IMR-90 (cell line): ENCODE data around the gene TIPIN. TPM values are rescaled to one million over a fixed set of nuclear protein-coding genes. Genes with fewer than 3 reads are reported as not detected.

Experiments
- ATAC-seq: fragments of 200-7000 bp; cut with Tn5 transposase; 2 replicates; pipeline ENCODE4 v1.9.1; 2020; ENCODE audit warnings: low read depth, mild to moderate bottlenecking, moderate library complexity
- BruUV-seq: library from RNA; stranded (reverse); fragments of 400-500 nt; replicated peaks from 2 replicates; lab custom pipeline; 2021; lab: Mats Ljungman, UMichigan
- CTCF ChIA-PET: fragments of 300-600 bp; formaldehyde crosslinking; extraction: SDS; loops from one replicate; lab custom pipeline; 2021; ENCODE audit warnings: antibody characterized with exemption; lab: Yijun Ruan, JAX
- POLR2A ChIA-PET: fragments of 300-600 bp; sonication (Branson Sonifier 250); formaldehyde crosslinking; loops from one replicate; lab custom pipeline; 2022; ENCODE audit warnings: antibody characterized with exemption; ENCODE audit not compliant: unreplicated experiment; lab: Charles Lee
- DNase-seq: peaks from one replicate; pipeline ENCODE4 v3.0.0; 2013
- H2AFZ ChIP-seq: replicated peaks from 2 replicates; pipeline ENCODE3; 2013; ENCODE audit warnings: low read length, mild to moderate bottlenecking; ENCODE audit not compliant: poor library complexity
- H2AK5ac ChIP-seq: 2 replicates; pipeline ENCODE4 v1.6.1; 2013; ENCODE audit warnings: low read depth, low read length, inconsistent platforms
- H2AK9ac ChIP-seq: replicated peaks from 2 replicates; pipeline ENCODE3; 2013; ENCODE audit warnings: mild to moderate bottlenecking, low read depth, low read length, moderate library complexity; ENCODE audit not compliant: poor library complexity
- H2BK120ac ChIP-seq: 2 replicates; pipeline ENCODE4 v1.6.1; 2013; ENCODE audit warnings: low read depth, low read length, inconsistent platforms
- H2BK15ac ChIP-seq: 3 replicates; pipeline ENCODE4 v1.6.1; 2013; ENCODE audit warnings: low read depth, low read length, inconsistent platforms
- H2BK20ac ChIP-seq: 2 replicates; pipeline ENCODE4 v1.6.1; 2013; ENCODE audit warnings: low read depth, mild to moderate bottlenecking, inconsistent platforms, low read length, moderate library complexity
- H2BK5ac ChIP-seq: 2 replicates; pipeline ENCODE4 v1.6.1; 2013; ENCODE audit warnings: mild to moderate bottlenecking, low read depth, low read length, inconsistent platforms; ENCODE audit not compliant: poor library complexity, severe bottlenecking
- H3K14ac ChIP-seq: replicated peaks from 2 replicates; pipeline ENCODE4 v1.6.1; 2013; ENCODE audit warnings: low read depth, low read length, inconsistent platforms
- H3K18ac ChIP-seq: 2 replicates; pipeline ENCODE4 v1.6.1; 2013; ENCODE audit warnings: low read depth, low read length, control low read depth
- H3K23ac ChIP-seq: 2 replicates; pipeline ENCODE4 v1.6.1; 2013; ENCODE audit warnings: low read depth, low read length, inconsistent platforms
- H3K27ac ChIP-seq: 2 replicates; pipeline ENCODE4 v1.5.1; 2013; ENCODE audit warnings: mild to moderate bottlenecking, control low read depth, low read length; ENCODE audit not compliant: insufficient read depth
- H3K27me3 ChIP-seq: 2 replicates; pipeline ENCODE4 v1.6.1; 2013; ENCODE audit warnings: low read length; ENCODE audit not compliant: control insufficient read depth, insufficient read depth
- H3K36me3 ChIP-seq: 2 replicates; pipeline ENCODE4 v1.6.1; 2013; ENCODE audit warnings: low read length, mixed read lengths; ENCODE audit not compliant: control insufficient read depth, insufficient read depth
- H3K4ac ChIP-seq: 2 replicates; pipeline ENCODE4 v1.6.1; 2013; ENCODE audit warnings: low read depth, low read length, inconsistent platforms
- H3K4me1 ChIP-seq: 2 replicates; pipeline ENCODE4 v1.6.1; 2013; ENCODE audit warnings: low read length, mixed read lengths; ENCODE audit not compliant: control insufficient read depth, insufficient read depth
- H3K4me2 ChIP-seq: 2 replicates; pipeline ENCODE4 v1.6.1; 2013; ENCODE audit warnings: low read depth, mild to moderate bottlenecking, control low read depth, low read length, moderate library complexity
- H3K4me3 ChIP-seq: 2 replicates; pipeline ENCODE4 v1.5.1; 2013; ENCODE audit warnings: low read depth, mild to moderate bottlenecking, control low read depth, low read length, moderate library complexity; ENCODE audit not compliant: insufficient read depth
- H3K56ac ChIP-seq: 2 replicates; pipeline ENCODE4 v1.6.1; 2013; ENCODE audit warnings: low read length, inconsistent platforms; ENCODE audit not compliant: insufficient read depth; ENCODE audit errors: extremely low read depth
- H3K79me1 ChIP-seq, 2 experiments: 2 replicates each; pipeline ENCODE4 v1.6.1; 2013; ENCODE audit warnings: low read length in 2 of 2, inconsistent platforms in 1 of 2, low read depth in 1 of 2
- H3K9ac ChIP-seq: 2 replicates; pipeline ENCODE4 v1.6.1; 2013; ENCODE audit warnings: low read depth, low read length, control low read depth
- H3K9me1 ChIP-seq: 2 replicates; pipeline ENCODE4 v1.6.1; 2013; ENCODE audit warnings: low read length, inconsistent platforms; ENCODE audit not compliant: insufficient read depth
- H3K9me3 ChIP-seq: 2 replicates; pipeline ENCODE4 v1.6.1; 2013; ENCODE audit warnings: low read length; ENCODE audit not compliant: control insufficient read depth, insufficient read depth
- H4K20me1 ChIP-seq: 2 replicates; pipeline ENCODE4 v1.6.1; 2013; ENCODE audit warnings: low read length, inconsistent platforms; ENCODE audit not compliant: insufficient read depth
- H4K5ac ChIP-seq: 2 replicates; pipeline ENCODE4 v1.6.1; 2013; ENCODE audit warnings: mild to moderate bottlenecking, low read depth, low read length, control low read depth
- H4K8ac ChIP-seq, 2 experiments: 2 replicates each; pipeline ENCODE4 v1.6.1; 2013; ENCODE audit warnings: low read depth in 2 of 2, low read length in 2 of 2, control low read depth in 1 of 2, inconsistent platforms in 1 of 2
- H4K91ac ChIP-seq: 2 replicates; pipeline ENCODE4 v1.6.1; 2013; ENCODE audit warnings: low read depth, low read length, inconsistent platforms; ENCODE audit not compliant: insufficient read depth
- BHLHE40 ChIP-seq: fragments of 150-350 bp; IDR thresholded peaks from 2 replicates; pipeline ENCODE4 v1.6.1; 2016; ENCODE audit warnings: mild to moderate bottlenecking, low read depth, low read length
- CEBPB ChIP-seq: IDR thresholded peaks from 2 replicates; pipeline ENCODE4 v1.6.1; 2012; ENCODE audit warnings: low read depth, low read length, improper control_type of control experiment
- ELK1 ChIP-seq: fragments of 150-350 bp; IDR thresholded peaks from 2 replicates; pipeline ENCODE4 v1.6.1; 2016; ENCODE audit warnings: low read depth, mild to moderate bottlenecking, low read length, moderate library complexity, borderline replicate concordance
- MAFK ChIP-seq: IDR thresholded peaks from 2 replicates; pipeline ENCODE4 v1.6.1; 2012; ENCODE audit warnings: low read depth, low read length, improper control_type of control experiment
- MAZ ChIP-seq: IDR thresholded peaks from 2 replicates; pipeline ENCODE4 v1.6.1; 2012; ENCODE audit warnings: low read depth, mild to moderate bottlenecking, low read length, improper control_type of control experiment, moderate library complexity, borderline replicate concordance
- MXI1 ChIP-seq: IDR thresholded peaks from 2 replicates; pipeline ENCODE4 v1.6.1; 2012; ENCODE audit warnings: low read depth, mild to moderate bottlenecking, low read length, moderate library complexity, borderline replicate concordance
- NFE2L2 ChIP-seq: fragments of 150-350 bp; IDR thresholded peaks from 2 replicates; pipeline ENCODE4 v1.6.1; 2016; ENCODE audit warnings: low read depth, mild to moderate bottlenecking, low read length
- POLR2A ChIP-seq: IDR thresholded peaks from 2 replicates; pipeline ENCODE4 v1.6.1; 2012; ENCODE audit warnings: mild to moderate bottlenecking, low read depth, low read length
- RFX5 ChIP-seq: IDR thresholded peaks from 2 replicates; pipeline ENCODE4 v1.8.0; 2012; ENCODE audit warnings: low read depth, mild to moderate bottlenecking, low read length, moderate library complexity
- WGBS, 2 experiments: methylation state at CpG; one replicate each; pipeline versions ENCODE4 v1.1.5 to v1.1.7; 2013; ENCODE audit warnings: missing lambda C conversion rate in 2 of 2; ENCODE audit not compliant: insufficient read length in 1 of 2; ENCODE audit errors: extremely low coverage in 2 of 2; 5-methylcytosine and 5-hydroxymethylcytosine counted together
- dilution Hi-C: fragments of 300-500 bp; cut with HindIII; formaldehyde crosslinking; loops from one replicate; pipeline ENCODE4 v1.14.3; 2018; ENCODE audit warnings: low sequenced_read_pairs; ENCODE audit not compliant: unreplicated experiment
- in situ Hi-C: fragments of 300-500 bp; cut with MboI; formaldehyde crosslinking; loops from 3 replicates; pipeline ENCODE4 v1.14.3; 2019; ENCODE audit warnings: low sequenced_read_pairs, inconsistent platforms, mixed read lengths
- intact Hi-C: fragments of 100-400 bp; cut with micrococcal nuclease; formaldehyde crosslinking; loops from 2 replicates; pipeline ENCODE4 v1.10.0; 2022
- polyA plus RNA-seq, 3 experiments: library from polyadenylated mRNA; depleted of rRNA; stranded (reverse); fragments of >200 nt; gene quantifications; 2 replicates each; pipeline ENCODE4 v1.2.3, GENCODE V29; 2012; ENCODE audit warnings: low replicate concordance in 1 of 3
- total RNA-seq: library from RNA; depleted of rRNA; stranded (reverse); fragments of >200 nt; gene quantifications from 2 replicates; pipeline ENCODE4 v1.2.3, GENCODE V29; 2012
- TF ChIP-seq, protein P1 (sequence below): conservative IDR thresholded peaks from 2 replicates; pipeline ENCODE4 v1.5.1; 2012; ENCODE audit warnings: mild to moderate bottlenecking, low read depth, low read length, improper control_type of control experiment

The TIPIN gene
- total and polyA plus RNA-seq, 2 of the 4 experiments (the other 2 are of a cell fraction), result 6.3 to 7.3 TPM

GRCh38 chr15:66296186-66296585 is 60.3 kb downstream of the TIPIN start:
- no peak overlapping the region for H2AK5ac ChIP-seq
- no peak for ATAC-seq
- H3K23ac ChIP-seq, result no peak overlapping the region
- H2BK20ac ChIP-seq, result no peak overlapping the region
- H2BK5ac ChIP-seq, result no peak overlapping the region
- H3K4ac ChIP-seq, result no peak overlapping the region
- CTCF ChIA-PET, result no interaction called here
- no peak overlapping the region for H2AFZ ChIP-seq
- no peak overlapping the region for H3K4me3 ChIP-seq
- in situ Hi-C loops, result loop anchor here (25.0 kb wide), 1 partner anchor 684 kb away; the partner anchor contains the start of genes INTS14 and SLC24A1
- H4K5ac ChIP-seq, result no peak overlapping the region
- no TSS peak for BruUV-seq
- no peak overlapping the region for H2BK15ac ChIP-seq
- H3K18ac ChIP-seq, result no peak overlapping the region
- no peaks in the 10 kb centered on the region for H3K9me3 ChIP-seq
- peaks cover 8% of the 10 kb centered on the region for H3K4me1 ChIP-seq
- intact Hi-C loops, result no loop called here
- no peak overlapping the region for H3K14ac ChIP-seq
- H4K8ac ChIP-seq, result no peak overlapping the region
- no peak overlapping the region for H2AK9ac ChIP-seq
- H3K9me1 ChIP-seq, result peaks cover 3% of the 10 kb centered on the region; the same call in 1 of the 2 replicates
- H3K9ac ChIP-seq, result no peak overlapping the region
- WGBS, 2 experiments, result 100% methylated on average over 1 of the region's 5 CpGs; no CpG with 5 or more reads in 1 of the 2 experiments
- H3K36me3 ChIP-seq, result no peaks in the 10 kb centered on the region; the same call in 1 of the 2 replicates
- no peak overlapping the region for H3K27ac ChIP-seq
- H3K56ac ChIP-seq, result no peak overlapping the region
- POLR2A ChIA-PET, result no interaction called here
- dilution Hi-C loops, result no loop called here
- H4K20me1 ChIP-seq, result no peaks in the 10 kb centered on the region
- DNase-seq, result no peak
- H3K27me3 ChIP-seq, result no peaks in the 10 kb centered on the region; the same call in 1 of the 2 replicates
- peaks cover 0 to 23% of the 10 kb centered on the region in 2 experiments; a peak in 1 of 4 replicates for H3K79me1 ChIP-seq
- TF ChIP-seq MXI1 (no peak), POLR2A (no peak), ELK1 (no peak), RFX5 (no peak), BHLHE40 (no peak), MAFK (no peak), NFE2L2 (no peak), MAZ (no peak), CEBPB (no peak)
- TF ChIP-seq, protein P1, sequence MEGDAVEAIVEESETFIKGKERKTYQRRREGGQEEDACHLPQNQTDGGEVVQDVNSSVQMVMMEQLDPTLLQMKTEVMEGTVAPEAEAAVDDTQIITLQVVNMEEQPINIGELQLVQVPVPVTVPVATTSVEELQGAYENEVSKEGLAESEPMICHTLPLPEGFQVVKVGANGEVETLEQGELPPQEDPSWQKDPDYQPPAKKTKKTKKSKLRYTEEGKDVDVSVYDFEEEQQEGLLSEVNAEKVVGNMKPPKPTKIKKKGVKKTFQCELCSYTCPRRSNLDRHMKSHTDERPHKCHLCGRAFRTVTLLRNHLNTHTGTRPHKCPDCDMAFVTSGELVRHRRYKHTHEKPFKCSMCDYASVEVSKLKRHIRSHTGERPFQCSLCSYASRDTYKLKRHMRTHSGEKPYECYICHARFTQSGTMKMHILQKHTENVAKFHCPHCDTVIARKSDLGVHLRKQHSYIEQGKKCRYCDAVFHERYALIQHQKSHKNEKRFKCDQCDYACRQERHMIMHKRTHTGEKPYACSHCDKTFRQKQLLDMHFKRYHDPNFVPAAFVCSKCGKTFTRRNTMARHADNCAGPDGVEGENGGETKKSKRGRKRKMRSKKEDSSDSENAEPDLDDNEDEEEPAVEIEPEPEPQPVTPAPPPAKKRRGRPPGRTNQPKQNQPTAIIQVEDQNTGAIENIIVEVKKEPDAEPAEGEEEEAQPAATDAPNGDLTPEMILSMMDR, result no peak
- H4K91ac ChIP-seq, result no peak overlapping the region
- no peak overlapping the region for H3K4me2 ChIP-seq
- no peak overlapping the region for H2BK120ac ChIP-seq
